ACC112 (cell line): ENCODE data around the gene ACTL6B.

Source experiments
- H2AFZ ChIP-seq: fragments of 200-600 bp; sonication (generic); one replicate; pipeline ENCODE4 v1.6.0; 2017; ENCODE audit warnings: antibody characterized with exemption, low read length; ENCODE audit not compliant: unreplicated experiment
- H3K27ac ChIP-seq: fragments of 200-600 bp; sonication (generic); 2 replicates; pipeline ENCODE4 v1.5.1; 2014; ENCODE audit warnings: low read depth, mild to moderate bottlenecking, antibody characterized with exemption, low read length, moderate library complexity
- H3K27me3 ChIP-seq: fragments of 200-600 bp; sonication (generic); 2 replicates; pipeline ENCODE4 v1.6.1; 2014; ENCODE audit warnings: mild to moderate bottlenecking, antibody characterized with exemption, low read length, moderate library complexity, mixed read lengths; ENCODE audit not compliant: insufficient read depth
- H3K36me3 ChIP-seq: fragments of 200-600 bp; sonication (generic); 2 replicates; pipeline ENCODE4 v1.6.1; 2016; ENCODE audit warnings: mild to moderate bottlenecking, antibody characterized with exemption, low read length, moderate library complexity, mixed read lengths; ENCODE audit not compliant: insufficient read depth
- H3K4me1 ChIP-seq: fragments of 200-600 bp; sonication (generic); one replicate; pipeline ENCODE4 v1.6.1; 2016; ENCODE audit warnings: low read length, mixed read lengths; ENCODE audit not compliant: insufficient read depth, unreplicated experiment, control insufficient read depth
- H3K4me3 ChIP-seq: fragments of 200-600 bp; sonication (generic); 2 replicates; pipeline ENCODE4 v1.5.1; 2014; ENCODE audit warnings: mild to moderate bottlenecking, low read depth, low read length
- H3K79me2 ChIP-seq: fragments of 200-600 bp; sonication (generic); one replicate; pipeline ENCODE4 v1.6.0; 2016; ENCODE audit warnings: low read length; ENCODE audit not compliant: control insufficient read depth, unreplicated experiment, insufficient read depth

The ACTL6B gene

GRCh38 chr7:100683659-100684533, 27.6 kb upstream of the ACTL6B start:
- no peak overlapping the region for H3K4me3 ChIP-seq
- no peak overlapping the region for H3K27ac ChIP-seq
- H3K79me2 ChIP-seq = peaks cover 8% of the 10 kb centered on the region
- no peaks in the 10 kb centered on the region for H3K27me3 ChIP-seq
- H3K4me1 ChIP-seq = peaks cover 29% of the 10 kb centered on the region
- H3K36me3 ChIP-seq = peaks cover 5% of the 10 kb centered on the region; the same call in 1 of the 2 replicates
- no peak overlapping the region for H2AFZ ChIP-seq

DNA sequence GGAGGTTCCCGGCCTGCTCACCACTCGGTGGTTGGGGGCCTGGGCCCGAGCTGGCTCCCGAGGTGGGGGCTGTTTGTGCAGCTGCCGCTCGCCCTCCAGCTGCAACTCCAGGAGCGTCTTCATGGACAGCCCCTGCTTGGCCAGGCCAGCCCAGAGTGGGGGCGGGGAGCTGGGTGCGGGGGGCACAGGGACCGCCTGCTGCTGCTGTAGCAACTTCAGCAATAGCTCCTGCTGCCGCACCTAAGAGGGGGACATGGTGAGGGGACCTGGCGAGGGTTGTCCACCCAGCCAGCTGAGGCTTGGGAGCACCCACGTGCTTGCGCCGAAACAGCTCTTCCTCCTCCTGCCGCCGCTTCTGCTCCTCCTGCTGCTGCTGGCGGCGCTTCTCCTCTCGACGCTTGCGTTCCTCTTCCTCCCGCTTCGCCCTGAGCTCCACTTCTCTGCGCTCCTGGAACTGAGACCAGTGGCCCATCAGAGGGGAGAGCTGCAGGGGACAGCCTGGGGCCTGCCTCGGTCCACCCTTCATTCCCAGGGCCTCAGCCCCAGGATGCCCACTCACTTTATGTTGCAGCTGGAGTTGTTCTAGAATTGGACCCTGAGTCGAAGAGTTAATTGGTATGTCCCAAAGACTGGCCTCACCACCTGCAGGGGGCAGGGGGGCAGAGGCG, 26.9 kb upstream of the ACTL6B start:
- H3K27me3 ChIP-seq = no peaks in the 10 kb centered on the region
- H3K27ac ChIP-seq = no peak overlapping the region
- peaks cover under 1% of the 10 kb centered on the region for H3K79me2 ChIP-seq
- no peak overlapping the region for H2AFZ ChIP-seq
- no peak overlapping the region for H3K4me3 ChIP-seq
- H3K36me3 ChIP-seq = peaks cover 5% of the 10 kb centered on the region; the same call in 1 of the 2 replicates
- H3K4me1 ChIP-seq = peaks cover 24% of the 10 kb centered on the region

DNA sequence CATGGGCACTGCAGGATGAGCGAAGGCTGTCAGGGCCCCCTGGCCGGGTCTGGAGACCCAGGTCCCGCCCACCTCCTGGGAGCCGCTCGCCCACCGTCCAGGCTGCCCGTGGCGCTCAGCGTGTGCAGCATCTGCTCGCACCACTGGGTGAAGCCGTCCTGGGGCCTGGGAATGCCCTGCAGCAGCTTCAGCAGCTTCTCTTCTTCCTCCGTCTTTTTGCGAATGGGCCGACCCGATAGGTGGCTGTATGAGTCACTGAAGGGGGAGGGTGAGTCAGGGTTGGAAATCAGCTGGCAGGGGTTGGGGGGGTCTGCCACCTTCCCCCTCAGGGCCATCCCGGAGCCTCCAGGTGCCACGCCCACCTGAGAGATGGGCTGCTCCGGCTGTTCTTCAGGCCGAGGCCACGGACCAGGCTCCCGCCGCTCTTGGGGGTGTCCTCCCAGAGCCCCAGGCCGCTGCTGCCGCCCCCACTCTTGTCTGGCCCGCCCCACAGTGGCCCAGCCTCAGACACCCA, 26.0 kb upstream of the ACTL6B start:
- H3K4me1 ChIP-seq = peaks cover 20% of the 10 kb centered on the region
- H3K27me3 ChIP-seq = no peaks in the 10 kb centered on the region
- peaks cover 5% of the 10 kb centered on the region; the same call in 1 of the 2 replicates for H3K36me3 ChIP-seq
- no peak overlapping the region for H3K4me3 ChIP-seq
- peaks cover 3% of the 10 kb centered on the region for H3K79me2 ChIP-seq
- no peak overlapping the region for H3K27ac ChIP-seq
- H2AFZ ChIP-seq = no peak overlapping the region

DNA sequence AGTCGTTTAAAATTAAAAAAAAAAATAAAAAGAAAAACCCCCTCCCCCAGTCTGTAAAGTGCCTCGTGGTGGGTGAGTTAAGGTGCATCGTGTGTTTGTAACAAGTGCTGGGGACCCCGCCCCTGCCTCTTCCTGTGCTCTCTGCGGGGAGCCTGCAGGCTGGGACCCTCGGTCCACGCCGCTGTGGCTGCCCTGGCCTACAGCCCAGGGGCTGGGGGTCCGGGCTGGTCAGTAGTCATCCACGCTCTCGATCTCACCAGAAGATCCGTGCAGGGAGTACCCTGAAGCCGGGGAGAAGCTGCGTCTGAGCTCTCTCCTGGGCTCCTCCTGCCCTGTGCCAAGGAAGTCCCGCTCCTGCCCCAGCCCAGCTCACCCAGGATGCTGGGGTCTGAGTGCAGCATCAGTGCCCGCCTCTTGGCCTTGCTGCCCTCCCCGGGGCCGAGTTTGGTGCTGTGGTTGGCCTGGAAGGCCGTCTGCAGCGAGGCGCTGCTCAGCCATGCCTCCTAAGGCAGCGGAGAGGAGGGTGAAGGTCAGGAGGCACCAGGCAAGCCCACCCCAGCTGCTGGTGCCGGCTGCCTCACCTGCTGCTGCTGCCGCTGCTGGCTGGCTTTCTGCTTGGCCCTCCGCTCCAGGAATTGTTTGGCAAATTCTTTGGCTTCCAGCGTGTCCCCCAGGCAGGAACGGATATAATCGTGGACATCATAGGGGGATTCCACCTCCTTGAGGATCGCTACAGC, 25.4 kb upstream of the ACTL6B start:
- peaks cover 20% of the 10 kb centered on the region for H3K4me1 ChIP-seq
- H3K27ac ChIP-seq = no peak overlapping the region
- H3K4me3 ChIP-seq = no peak overlapping the region
- peaks cover 5% of the 10 kb centered on the region; the same call in 1 of the 2 replicates for H3K36me3 ChIP-seq
- H3K27me3 ChIP-seq = no peaks in the 10 kb centered on the region
- H3K79me2 ChIP-seq = peaks cover 6% of the 10 kb centered on the region
- no peak overlapping the region for H2AFZ ChIP-seq

DNA sequence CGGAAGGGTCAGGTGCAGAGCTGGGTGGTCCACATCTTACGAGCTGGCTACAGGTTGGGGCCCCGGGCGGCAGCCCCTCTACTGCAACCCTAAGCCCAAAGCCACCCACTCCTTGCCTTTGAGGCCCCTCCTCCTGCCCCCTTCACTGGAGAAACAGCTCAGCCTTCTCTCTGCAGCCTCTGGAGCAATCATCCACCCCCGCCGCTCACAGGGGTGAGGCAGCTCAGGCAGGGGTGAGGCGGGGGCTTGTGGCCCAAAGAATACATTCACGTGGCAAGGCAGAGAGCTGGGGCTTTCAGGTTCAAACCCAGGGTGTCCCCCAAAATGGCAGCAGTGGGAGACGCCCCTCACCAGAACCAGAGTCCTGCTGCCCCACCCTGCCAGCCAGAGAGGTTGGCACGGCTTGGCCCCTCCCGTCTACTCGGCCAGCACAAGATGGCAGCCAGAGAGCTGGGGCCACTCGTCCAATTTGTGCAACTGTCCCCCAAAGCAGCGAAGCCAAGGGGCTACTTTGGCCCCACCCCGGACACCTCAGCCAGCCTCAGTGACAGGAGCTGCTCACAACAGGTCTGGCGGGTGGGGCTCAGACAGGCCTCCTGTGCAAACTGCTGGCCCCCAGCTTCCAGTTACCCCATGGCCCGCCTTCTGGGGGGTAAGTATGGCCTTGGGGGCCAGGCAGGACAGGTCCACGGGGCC, 24.5 kb upstream of the ACTL6B start:
- Histone ChIP-seq H2AFZ (no peak overlapping the region), H3K27me3 (no peaks in the 10 kb centered on the region), H3K4me3 (no peak overlapping the region), H3K79me2 (peaks cover 15% of the 10 kb centered on the region), H3K36me3 (peaks cover 5% of the 10 kb centered on the region; the same call in 1 of the 2 replicates), H3K27ac (no peak overlapping the region), H3K4me1 (peaks cover 23% of the 10 kb centered on the region)

GRCh38 chr7:100679927-100680575, 23.8 kb upstream of the ACTL6B start:
- Histone ChIP-seq H3K27ac (no peak overlapping the region), H3K4me3 (no peak overlapping the region), H3K4me1 (peaks cover 23% of the 10 kb centered on the region), H2AFZ (no peak overlapping the region), H3K79me2 (peaks cover 20% of the 10 kb centered on the region), H3K36me3 (peaks cover 5% of the 10 kb centered on the region; the same call in 1 of the 2 replicates), H3K27me3 (no peaks in the 10 kb centered on the region)

DNA sequence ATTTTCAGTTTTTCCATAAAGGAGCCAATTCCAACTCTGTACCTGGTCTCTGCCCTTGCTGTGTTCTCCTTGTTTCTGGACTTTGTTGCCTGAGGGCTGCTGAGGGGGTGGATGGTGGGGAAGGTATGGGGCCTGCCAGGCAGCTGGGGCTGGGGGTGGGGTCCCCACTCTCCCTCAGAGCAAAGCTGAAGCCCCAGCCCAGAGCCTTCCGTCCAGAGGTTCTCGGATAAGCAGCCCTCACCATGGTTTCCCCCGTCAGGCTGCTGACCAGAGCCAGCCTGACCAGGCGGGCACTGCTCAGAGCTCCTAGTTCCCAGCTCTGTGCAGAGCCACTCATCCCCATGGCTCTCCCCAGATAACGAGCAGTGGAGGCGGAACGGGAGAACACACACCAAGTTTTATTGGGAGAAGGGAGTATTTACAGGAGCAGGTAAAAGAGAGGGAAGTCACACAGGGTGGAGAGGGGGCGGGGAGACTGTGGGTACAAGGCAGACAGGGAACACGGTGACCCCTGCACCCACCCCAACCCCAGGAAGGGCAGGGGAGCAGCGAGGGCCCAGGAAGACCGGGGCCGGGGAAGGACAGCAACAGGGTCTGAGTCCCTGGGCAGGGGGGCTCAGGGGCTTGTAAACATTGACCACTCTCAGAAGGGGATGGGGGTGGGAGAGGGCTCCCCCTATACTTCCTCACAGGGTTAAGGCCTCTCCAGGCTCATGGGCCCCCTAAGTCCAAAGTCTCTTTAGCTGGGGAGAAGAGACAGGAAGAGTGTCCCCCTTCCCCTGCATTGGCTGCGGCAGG, 23.1 kb upstream of the ACTL6B start:
- H3K27me3 ChIP-seq = no peaks in the 10 kb centered on the region
- peaks cover 27% of the 10 kb centered on the region for H3K79me2 ChIP-seq
- no peak overlapping the region for H3K27ac ChIP-seq
- H3K4me1 ChIP-seq = peaks cover 23% of the 10 kb centered on the region
- H2AFZ ChIP-seq = no peak overlapping the region
- H3K36me3 ChIP-seq = peaks cover 5% of the 10 kb centered on the region; the same call in 1 of the 2 replicates
- no peak overlapping the region for H3K4me3 ChIP-seq

GRCh38 chr7:100678291-100678984, 22.2 kb upstream of the ACTL6B start:
- Histone ChIP-seq H3K4me1 (peaks cover 23% of the 10 kb centered on the region), H3K79me2 (peaks cover 34% of the 10 kb centered on the region), H3K27ac (no peak overlapping the region), H3K27me3 (no peaks in the 10 kb centered on the region), H3K36me3 (peaks cover 5% of the 10 kb centered on the region; the same call in 1 of the 2 replicates), H2AFZ (no peak overlapping the region), H3K4me3 (no peak overlapping the region)
